CD4-positive, alpha-beta T cell treated with Interferon gamma for 1 hour (primary cell): ENCODE results near the gene PIEZO2.
"Not testable (repeated sequence)": the region's sequence is repeated elsewhere in the genome, so short reads cannot be mapped to it uniquely, and the experiment has no call there.

Experiments
- DNase-seq: peaks from one replicate; pipeline ENCODE4 v3.0.0-alpha.2; 2020

Gene PIEZO2

GRCh38 chr18:10661317-10661716, 488.1 kb downstream of the PIEZO2 start:
- DNase-seq: no peak

GRCh38 chr18:10660179-10660884, 489.0 kb downstream of the PIEZO2 start:
- no peak for DNase-seq

GRCh38 chr18:10659594-10659993, 489.8 kb downstream of the PIEZO2 start:
- DNase-seq: no peak

- no peak for DNase-seq
Measured at GRCh38 chr18:10659000-10659399, 490.4 kb downstream of the PIEZO2 start.

- DNase-seq: not testable (repeated sequence)
Measured at GRCh38 chr18:10644003-10644402, 505.4 kb downstream of the PIEZO2 start.

- DNase-seq: not testable (repeated sequence)
Measured at GRCh38 chr18:10642915-10643524, 506.3 kb downstream of the PIEZO2 start.

DNA sequence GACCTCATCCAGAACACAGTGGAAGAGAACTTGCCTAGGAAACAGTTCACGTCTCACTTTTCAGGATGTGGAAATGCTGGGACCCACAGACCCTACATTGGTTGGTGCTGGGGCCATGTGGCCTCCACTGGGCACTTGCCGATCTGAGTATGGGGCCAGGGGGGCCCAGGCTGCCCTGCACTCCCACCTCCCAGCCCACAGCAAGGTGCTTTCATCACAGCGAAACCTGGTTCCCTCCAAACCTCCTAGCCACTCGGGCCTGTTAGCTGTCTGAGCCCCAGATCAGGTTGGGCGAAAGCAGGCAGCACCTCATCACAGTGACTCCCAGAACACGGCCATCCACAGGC, 510.9 kb downstream of the PIEZO2 start:
- DNase-seq: not testable (repeated sequence)

- DNase-seq: not testable (repeated sequence)
Measured at GRCh38 chr18:10637858-10638538, 511.4 kb downstream of the PIEZO2 start.

- DNase-seq: peak; percentile 18
Measured at GRCh38 chr18:10629076-10629475, 520.3 kb downstream of the PIEZO2 start.

GRCh38 chr18:10626606-10627213, 522.7 kb downstream of the PIEZO2 start:
- not testable (repeated sequence) for DNase-seq

DNA sequence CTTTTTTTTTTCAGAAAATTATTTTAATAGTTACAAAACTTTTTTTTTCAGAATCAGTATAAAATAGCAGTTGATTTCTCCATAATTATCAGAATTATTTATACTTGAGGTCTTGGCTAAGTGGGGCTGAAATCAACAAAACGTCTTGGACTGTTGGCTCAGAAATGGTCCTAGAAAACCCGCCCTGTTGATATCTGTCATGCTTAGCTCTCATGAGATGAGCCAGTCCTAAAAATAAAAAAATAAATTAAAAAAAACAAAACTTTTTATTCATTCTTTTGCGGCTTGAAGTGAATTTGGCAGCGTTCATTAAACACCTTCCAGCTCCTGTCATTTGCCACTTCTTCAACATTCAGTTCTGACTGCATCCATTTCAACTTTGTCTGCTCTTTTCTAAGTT, 525.8 kb downstream of the PIEZO2 start:
- not testable (repeated sequence) for DNase-seq

- DNase-seq: not testable (repeated sequence)
Measured at GRCh38 chr18:10622982-10623381, 526.4 kb downstream of the PIEZO2 start.

DNA sequence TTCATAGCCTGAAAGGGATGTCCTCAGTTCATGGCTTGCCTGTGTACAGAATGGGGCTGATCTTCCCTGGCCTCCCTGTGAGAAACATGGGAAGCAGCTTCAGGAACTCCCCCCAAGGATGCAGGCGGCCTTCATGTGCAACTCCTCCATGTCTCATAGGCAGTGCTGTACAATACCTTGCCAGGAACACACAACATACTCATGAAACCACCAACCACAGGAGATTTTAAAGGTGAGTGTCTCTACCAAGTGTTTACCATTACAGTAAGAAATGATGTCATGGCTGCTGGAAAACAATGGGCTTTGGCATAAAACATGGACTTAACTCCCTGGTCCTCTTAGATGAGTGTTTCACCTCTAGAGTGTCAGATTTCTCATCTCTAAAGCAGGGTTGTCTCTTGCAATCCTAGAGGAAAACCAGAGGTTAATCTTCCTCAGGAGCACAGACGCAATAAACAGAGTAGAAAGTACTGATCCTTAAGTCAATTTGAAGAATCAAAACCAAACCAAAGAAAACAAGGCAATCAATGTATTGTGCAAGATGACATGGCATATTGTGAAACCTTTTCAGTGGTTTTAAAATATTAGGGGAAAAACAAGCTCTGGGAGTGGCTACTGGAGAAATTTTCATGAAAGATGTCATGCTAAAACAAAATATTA, 528.6 kb downstream of the PIEZO2 start:
- DNase-seq: not testable (repeated sequence)
